ENCODE measurements around the gene ZFP42. TPM values are rescaled to one million over a fixed set of nuclear protein-coding genes. Genes with fewer than 3 reads are reported as not detected.

Gene ZFP42
- total RNA-seq, 4 donors from 2014 or later = not detected

GRCh38 chr4:188023682-188024081 lies 28.1 kb downstream of the ZFP42 start:
- Histone ChIP-seq H3K4me1 (no peaks in the 10 kb centered on the region), H3K36me3 (no peaks in the 10 kb centered on the region), H3K4me3 (no peak overlapping the region), H3K9me3 (no peaks in the 10 kb centered on the region), H3K27ac (no peak overlapping the region), H3K27me3 (no peaks in the 10 kb centered on the region)
- DNase-seq = no peak
- no peak for TF ChIP-seq CTCF (IDR thresholded peaks at IDR 0.05)
- TF ChIP-seq POLR2A (IDR thresholded peaks at IDR 0.05) = no peak

- Histone ChIP-seq H3K4me1 (no peaks in the 10 kb centered on the region), H3K27me3 (no peaks in the 10 kb centered on the region), H3K36me3 (no peaks in the 10 kb centered on the region), H3K4me3 (no peak overlapping the region), H3K27ac (no peak overlapping the region), H3K9me3 (peaks cover 0 to 2% (median 0%) of the 10 kb centered on the region in 4 donors)
- no peak for DNase-seq
- TF ChIP-seq CTCF (IDR thresholded peaks at IDR 0.05) = no peak
- TF ChIP-seq POLR2A (IDR thresholded peaks at IDR 0.05) = no peak
These were observed 29.9 kb downstream of the ZFP42 start for GRCh38 chr4:188025476-188025875.

- H3K4me1 ChIP-seq = no peaks in the 10 kb centered on the region
- peaks cover 0 to 2% (median 0%) of the 10 kb centered on the region in 4 donors for H3K9me3 ChIP-seq
- H3K4me3 ChIP-seq = no peak overlapping the region
- TF ChIP-seq POLR2A (IDR thresholded peaks at IDR 0.05) = no peak
- TF ChIP-seq CTCF (IDR thresholded peaks at IDR 0.05) = no peak
- no peaks in the 10 kb centered on the region for H3K27me3 ChIP-seq
- no peak for DNase-seq
- no peaks in the 10 kb centered on the region for H3K36me3 ChIP-seq
- H3K27ac ChIP-seq = no peak overlapping the region
These were observed 33.5 kb downstream of the ZFP42 start for GRCh38 chr4:188029114-188029513.

GRCh38 chr4:188030401-188030800 lies 34.8 kb downstream of the ZFP42 start:
- H3K9me3 ChIP-seq = peaks cover 0 to 2% (median 0%) of the 10 kb centered on the region in 4 donors
- DNase-seq = no peak
- TF ChIP-seq POLR2A (IDR thresholded peaks at IDR 0.05) (no peak), CTCF (IDR thresholded peaks at IDR 0.05) (no peak)
- no peak overlapping the region for H3K27ac ChIP-seq
- H3K4me1 ChIP-seq = no peaks in the 10 kb centered on the region
- no peaks in the 10 kb centered on the region for H3K36me3 ChIP-seq
- no peak overlapping the region for H3K4me3 ChIP-seq
- H3K27me3 ChIP-seq = no peaks in the 10 kb centered on the region

- Histone ChIP-seq H3K9me3 (peaks cover 0 to 9% (median 0%) of the 10 kb centered on the region in 4 donors), H3K27me3 (no peaks in the 10 kb centered on the region), H3K27ac (no peak overlapping the region), H3K4me1 (no peaks in the 10 kb centered on the region), H3K36me3 (no peaks in the 10 kb centered on the region), H3K4me3 (no peak overlapping the region)
- TF ChIP-seq POLR2A (IDR thresholded peaks at IDR 0.05) = no peak
- TF ChIP-seq CTCF (IDR thresholded peaks at IDR 0.05) = no peak
- DNase-seq = no peak
These were observed 36.2 kb downstream of the ZFP42 start for GRCh38 chr4:188031751-188032150.

- H3K4me1 ChIP-seq = no peaks in the 10 kb centered on the region
- no peak overlapping the region for H3K27ac ChIP-seq
- no peaks in the 10 kb centered on the region for H3K27me3 ChIP-seq
- peaks cover 0 to 9% (median 0%) of the 10 kb centered on the region in 4 donors for H3K9me3 ChIP-seq
- no peak overlapping the region for H3K4me3 ChIP-seq
- H3K36me3 ChIP-seq = no peaks in the 10 kb centered on the region
- no peak for DNase-seq
- TF ChIP-seq POLR2A (IDR thresholded peaks at IDR 0.05) (no peak), CTCF (IDR thresholded peaks at IDR 0.05) (no peak)
These were observed 36.6 kb downstream of the ZFP42 start for GRCh38 chr4:188032170-188032569.

Measured in Peyer's patch (tissue), 4 donors.